HG03039 (cell line): ENCODE data around the gene SLC25A6.
"Not testable (repeated sequence)": the region's sequence is repeated elsewhere in the genome, so short reads cannot be mapped to it uniquely, and the experiment has no call there.

Source experiments
- ATAC-seq: cut with Tn5 transposase; IDR thresholded peaks from one replicate; pipeline ENCODE4 v1.9.1; 2021; ENCODE audit warnings: mild to moderate bottlenecking, moderate library complexity; ENCODE audit not compliant: unreplicated experiment

SLC25A6 gene

GRCh38 chrX:1390621-1391369, 1.1 kb downstream of the SLC25A6 start:
- no peak for ATAC-seq

- ATAC-seq, result no peak
Observed at GRCh38 chrX:1389993-1390285, 2.0 kb downstream of the SLC25A6 start.

GRCh38 chrX:1389181-1389992, 2.5 kb downstream of the SLC25A6 start:
- no peak for ATAC-seq

GRCh38 chrX:1388651-1389050, 3.3 kb downstream of the SLC25A6 start:
- no peak for ATAC-seq

- ATAC-seq, result no peak
Observed at GRCh38 chrX:1387141-1387776, 4.7 kb downstream of the SLC25A6 start.

GRCh38 chrX:1386338-1387127, 5.4 kb downstream of the SLC25A6 start:
- no peak for ATAC-seq

- ATAC-seq, result no peak
Observed at GRCh38 chrX:1385253-1386223, 6.4 kb downstream of the SLC25A6 start.

GRCh38 chrX:1384658-1385252, 7.2 kb downstream of the SLC25A6 start:
- ATAC-seq, result no peak

- ATAC-seq, result no peak
Observed at GRCh38 chrX:1380672-1381233, 11.2 kb downstream of the SLC25A6 start.

- ATAC-seq, result no peak
Observed at GRCh38 chrX:1378306-1378759, 13.6 kb downstream of the SLC25A6 start.

- ATAC-seq, result no peak
Observed at GRCh38 chrX:1368385-1368698, 23.6 kb downstream of the SLC25A6 start.

- ATAC-seq, result not testable (repeated sequence)
Observed at GRCh38 chrX:1366363-1366762, 25.6 kb downstream of the SLC25A6 start.

GRCh38 chrX:1361910-1362309, 30.0 kb downstream of the SLC25A6 start:
- no peak for ATAC-seq

- ATAC-seq, result no peak
Observed at GRCh38 chrX:1361275-1361674, 30.6 kb downstream of the SLC25A6 start.

- no peak for ATAC-seq
Observed at GRCh38 chrX:1360171-1360570, 31.7 kb downstream of the SLC25A6 start.

GRCh38 chrX:1359477-1359873, 32.4 kb downstream of the SLC25A6 start:
- ATAC-seq, result no peak

GRCh38 chrX:1358793-1359476, 33.0 kb downstream of the SLC25A6 start:
- ATAC-seq, result no peak

GRCh38 chrX:1357993-1358392, 33.9 kb downstream of the SLC25A6 start:
- no peak for ATAC-seq
